Stomach smooth muscle (tissue), 2 donors: ENCODE measurements around the gene FIGLA.
"Not testable (repeated sequence)": the region's sequence is repeated elsewhere in the genome, so short reads cannot be mapped to it uniquely, and the experiment has no call there.

Experiments
- H3K27ac ChIP-seq: one replicate; pipeline ENCODE4 v1.7.0; 2013; ENCODE audit warnings: mild to moderate bottlenecking, low read length, inconsistent platforms
- H3K27me3 ChIP-seq, 2 donors: one replicate each; pipeline ENCODE4 v1.7.0; 2013; ENCODE audit warnings: low read length in 2 of 2; ENCODE audit not compliant: insufficient read depth in 2 of 2, control insufficient read depth in 1 of 2
- H3K36me3 ChIP-seq, 2 donors: one replicate each; pipeline ENCODE4 v1.7.0; 2013; ENCODE audit warnings: low read length in 2 of 2; ENCODE audit not compliant: control insufficient read depth in 2 of 2, insufficient read depth in 2 of 2
- H3K4me1 ChIP-seq: one replicate; pipeline ENCODE4 v1.7.0; 2013; ENCODE audit warnings: low read length; ENCODE audit not compliant: control insufficient read depth, insufficient read depth
- H3K4me3 ChIP-seq, 2 donors: one replicate each; pipeline ENCODE4 v1.7.0; 2013; ENCODE audit warnings: low read length in 2 of 2
- H3K9ac ChIP-seq, 2 donors: one replicate each; pipeline ENCODE4 v1.7.0; 2013; ENCODE audit warnings: low read length in 2 of 2, mild to moderate bottlenecking in 1 of 2
- H3K9me3 ChIP-seq, 2 donors: one replicate each; pipeline ENCODE4 v1.7.0; 2013; ENCODE audit warnings: low read length in 2 of 2; ENCODE audit not compliant: control insufficient read depth in 2 of 2
- donor health status: healthy.
- donor health status: Pancreatic carcinoma.

The FIGLA gene

GRCh38 chr2:70745276-70745825 lies 45.1 kb downstream of the FIGLA start:
- Histone ChIP-seq H3K4me1 (no peaks in the 10 kb centered on the region), H3K4me3 (no peak overlapping the region), H3K27ac (no peak overlapping the region), H3K27me3 (peaks cover 0 to 4% of the 10 kb centered on the region in 2 donors), H3K9me3 (no peaks in the 10 kb centered on the region), H3K9ac (no peak overlapping the region), H3K36me3 (no peaks in the 10 kb centered on the region)

GRCh38 chr2:70744397-70744796 lies 46.0 kb downstream of the FIGLA start:
- H3K4me3 ChIP-seq = no peak overlapping the region
- H3K9me3 ChIP-seq = peaks cover 0 to 4% of the 10 kb centered on the region in 2 donors
- H3K36me3 ChIP-seq = no peaks in the 10 kb centered on the region
- H3K27ac ChIP-seq = no peak overlapping the region
- H3K4me1 ChIP-seq = no peaks in the 10 kb centered on the region
- H3K27me3 ChIP-seq = peaks cover 0 to 4% of the 10 kb centered on the region in 2 donors
- no peak overlapping the region for H3K9ac ChIP-seq

- peaks cover 0 to 4% of the 10 kb centered on the region in 2 donors for H3K27me3 ChIP-seq
- peaks cover 0 to 4% of the 10 kb centered on the region in 2 donors for H3K9me3 ChIP-seq
- H3K4me3 ChIP-seq = no peak overlapping the region
- H3K36me3 ChIP-seq = no peaks in the 10 kb centered on the region
- no peak overlapping the region for H3K9ac ChIP-seq
- H3K27ac ChIP-seq = no peak overlapping the region
- H3K4me1 ChIP-seq = no peaks in the 10 kb centered on the region
Measured at GRCh38 chr2:70743677-70744076, 46.8 kb downstream of the FIGLA start.

- H3K27me3 ChIP-seq = peaks cover 0 to 1% of the 10 kb centered on the region in 2 donors
- H3K27ac ChIP-seq = no peak overlapping the region
- H3K4me1 ChIP-seq = no peaks in the 10 kb centered on the region
- H3K9me3 ChIP-seq = peaks cover 0 to 4% of the 10 kb centered on the region in 2 donors
- H3K9ac ChIP-seq = no peak overlapping the region
- no peaks in the 10 kb centered on the region for H3K36me3 ChIP-seq
- no peak overlapping the region for H3K4me3 ChIP-seq
Measured at GRCh38 chr2:70743068-70743467, 47.4 kb downstream of the FIGLA start.

GRCh38 chr2:70739492-70739891 lies 51.0 kb downstream of the FIGLA start:
- not testable (repeated sequence) for H3K27me3 ChIP-seq, H3K9me3 ChIP-seq, H3K36me3 ChIP-seq, H3K27ac ChIP-seq, H3K4me3 ChIP-seq, H3K9ac ChIP-seq, H3K4me1 ChIP-seq

- Histone ChIP-seq H3K9me3 (peaks cover 0 to 6% of the 10 kb centered on the region in 2 donors), H3K27me3 (peaks cover 3 to 4% of the 10 kb centered on the region in 2 donors), H3K4me1 (no peaks in the 10 kb centered on the region), H3K27ac (no peak overlapping the region), H3K9ac (no peak overlapping the region), H3K4me3 (no peak overlapping the region), H3K36me3 (no peaks in the 10 kb centered on the region)
Measured at GRCh38 chr2:70738159-70738558, 52.3 kb downstream of the FIGLA start.

- Histone ChIP-seq H3K36me3 (no peaks in the 10 kb centered on the region), H3K4me3 (no peak overlapping the region), H3K27me3 (peaks cover 3 to 4% of the 10 kb centered on the region in 2 donors), H3K9me3 (peaks cover 0 to 6% of the 10 kb centered on the region in 2 donors), H3K9ac (no peak overlapping the region), H3K27ac (no peak overlapping the region), H3K4me1 (no peaks in the 10 kb centered on the region)
Measured at GRCh38 chr2:70735071-70735470, 55.4 kb downstream of the FIGLA start.

- H3K4me3 ChIP-seq = no peak overlapping the region
- no peaks in the 10 kb centered on the region for H3K4me1 ChIP-seq
- H3K9ac ChIP-seq = no peak overlapping the region
- H3K27ac ChIP-seq = no peak overlapping the region
- H3K27me3 ChIP-seq = peaks cover 3 to 4% of the 10 kb centered on the region in 2 donors
- no peaks in the 10 kb centered on the region for H3K36me3 ChIP-seq
- H3K9me3 ChIP-seq = peaks cover 0 to 2% of the 10 kb centered on the region in 2 donors
Measured at GRCh38 chr2:70733646-70734180, 56.7 kb downstream of the FIGLA start.

- Histone ChIP-seq H3K4me3 (no peak overlapping the region), H3K27me3 (peaks cover 3 to 4% of the 10 kb centered on the region in 2 donors), H3K36me3 (no peaks in the 10 kb centered on the region), H3K9me3 (peaks cover 0 to 2% of the 10 kb centered on the region in 2 donors), H3K9ac (no peak overlapping the region), H3K27ac (no peak overlapping the region), H3K4me1 (no peaks in the 10 kb centered on the region)
Measured at GRCh38 chr2:70732766-70733645, 57.4 kb downstream of the FIGLA start.

GRCh38 chr2:70730730-70731129 lies 59.7 kb downstream of the FIGLA start:
- Histone ChIP-seq H3K4me1 (no peaks in the 10 kb centered on the region), H3K27me3 (peaks cover 3 to 4% of the 10 kb centered on the region in 2 donors), H3K4me3 (no peak overlapping the region), H3K27ac (no peak overlapping the region), H3K9me3 (no peaks in the 10 kb centered on the region), H3K9ac (no peak overlapping the region), H3K36me3 (no peaks in the 10 kb centered on the region)

- H3K27ac ChIP-seq = no peak overlapping the region
- peaks cover 3 to 4% of the 10 kb centered on the region in 2 donors for H3K27me3 ChIP-seq
- no peaks in the 10 kb centered on the region for H3K36me3 ChIP-seq
- H3K9me3 ChIP-seq = no peaks in the 10 kb centered on the region
- no peaks in the 10 kb centered on the region for H3K4me1 ChIP-seq
- H3K4me3 ChIP-seq = no peak overlapping the region
- no peak overlapping the region for H3K9ac ChIP-seq
Measured at GRCh38 chr2:70729647-70730046, 60.8 kb downstream of the FIGLA start.
